Measurements from ENCODE around the gene FAM107A. TPM values are rescaled to one million over a fixed set of nuclear protein-coding genes. Genes with fewer than 3 reads are reported as not detected.

The FAM107A gene
- total and polyA plus RNA-seq, 9 of the 15 experiments (the other 6 are each of a cell fraction or from before 2014, with no cell fraction given) = 0.07 TPM; not detected in 8

DNA sequence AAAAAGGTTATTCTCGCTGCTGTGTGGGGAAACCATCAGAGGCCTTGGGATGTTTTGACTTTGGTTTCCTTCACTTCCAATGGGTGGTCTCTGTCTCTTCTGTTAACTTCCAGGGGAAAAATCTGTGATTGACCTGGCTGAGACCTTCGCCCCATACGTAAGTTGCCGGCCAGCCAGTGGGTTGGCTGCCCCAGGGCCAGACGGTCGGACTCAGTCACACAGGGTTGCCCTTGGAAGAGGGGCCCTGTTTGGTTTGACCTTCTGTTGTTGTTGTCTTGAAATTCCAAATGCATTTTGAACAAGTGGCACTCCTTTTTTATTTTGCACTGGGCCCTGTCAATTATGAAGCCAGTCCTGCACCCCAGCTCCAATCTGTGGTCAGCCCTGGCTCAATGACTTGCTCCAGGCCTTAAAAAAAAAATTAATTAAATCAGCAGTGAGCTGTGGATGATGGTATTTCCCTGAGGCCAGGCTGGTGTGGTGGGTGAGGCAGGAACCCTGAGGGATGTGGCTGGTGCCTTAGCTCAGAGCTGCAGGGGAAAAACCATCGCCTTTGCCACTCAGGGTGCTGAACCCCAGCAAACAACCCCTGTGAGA lies 4.5 kb downstream of the FAM107A start (continued):
- TF ChIP-seq, protein P1, sequence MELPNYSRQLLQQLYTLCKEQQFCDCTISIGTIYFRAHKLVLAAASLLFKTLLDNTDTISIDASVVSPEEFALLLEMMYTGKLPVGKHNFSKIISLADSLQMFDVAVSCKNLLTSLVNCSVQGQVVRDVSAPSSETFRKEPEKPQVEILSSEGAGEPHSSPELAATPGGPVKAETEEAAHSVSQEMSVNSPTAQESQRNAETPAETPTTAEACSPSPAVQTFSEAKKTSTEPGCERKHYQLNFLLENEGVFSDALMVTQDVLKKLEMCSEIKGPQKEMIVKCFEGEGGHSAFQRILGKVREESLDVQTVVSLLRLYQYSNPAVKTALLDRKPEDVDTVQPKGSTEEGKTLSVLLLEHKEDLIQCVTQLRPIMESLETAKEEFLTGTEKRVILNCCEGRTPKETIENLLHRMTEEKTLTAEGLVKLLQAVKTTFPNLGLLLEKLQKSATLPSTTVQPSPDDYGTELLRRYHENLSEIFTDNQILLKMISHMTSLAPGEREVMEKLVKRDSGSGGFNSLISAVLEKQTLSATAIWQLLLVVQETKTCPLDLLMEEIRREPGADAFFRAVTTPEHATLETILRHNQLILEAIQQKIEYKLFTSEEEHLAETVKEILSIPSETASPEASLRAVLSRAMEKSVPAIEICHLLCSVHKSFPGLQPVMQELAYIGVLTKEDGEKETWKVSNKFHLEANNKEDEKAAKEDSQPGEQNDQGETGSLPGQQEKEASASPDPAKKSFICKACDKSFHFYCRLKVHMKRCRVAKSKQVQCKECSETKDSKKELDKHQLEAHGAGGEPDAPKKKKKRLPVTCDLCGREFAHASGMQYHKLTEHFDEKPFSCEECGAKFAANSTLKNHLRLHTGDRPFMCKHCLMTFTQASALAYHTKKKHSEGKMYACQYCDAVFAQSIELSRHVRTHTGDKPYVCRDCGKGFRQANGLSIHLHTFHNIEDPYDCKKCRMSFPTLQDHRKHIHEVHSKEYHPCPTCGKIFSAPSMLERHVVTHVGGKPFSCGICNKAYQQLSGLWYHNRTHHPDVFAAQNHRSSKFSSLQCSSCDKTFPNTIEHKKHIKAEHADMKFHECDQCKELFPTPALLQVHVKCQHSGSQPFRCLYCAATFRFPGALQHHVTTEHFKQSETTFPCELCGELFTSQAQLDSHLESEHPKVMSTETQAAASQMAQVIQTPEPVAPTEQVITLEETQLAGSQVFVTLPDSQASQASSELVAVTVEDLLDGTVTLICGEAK (IDR thresholded peaks at IDR 0.05) = no peak
- TF ChIP-seq, protein P1 (CRISPR knock-in tag; IDR thresholded peaks at IDR 0.05) = no peak
- no peak for TF ChIP-seq MTF1 (CRISPR knock-in tag; IDR thresholded peaks at IDR 0.05; ENCODE audit: borderline replicate concordance)
